Measurements from ENCODE around the gene COLGALT1. TPM values are rescaled to one million over a fixed set of nuclear protein-coding genes. Genes with fewer than 3 reads are reported as not detected.

Gene COLGALT1
- total RNA-seq, 4 donors from 2014 or later, result 58.2 to 118 (median 94.5) TPM

DNA sequence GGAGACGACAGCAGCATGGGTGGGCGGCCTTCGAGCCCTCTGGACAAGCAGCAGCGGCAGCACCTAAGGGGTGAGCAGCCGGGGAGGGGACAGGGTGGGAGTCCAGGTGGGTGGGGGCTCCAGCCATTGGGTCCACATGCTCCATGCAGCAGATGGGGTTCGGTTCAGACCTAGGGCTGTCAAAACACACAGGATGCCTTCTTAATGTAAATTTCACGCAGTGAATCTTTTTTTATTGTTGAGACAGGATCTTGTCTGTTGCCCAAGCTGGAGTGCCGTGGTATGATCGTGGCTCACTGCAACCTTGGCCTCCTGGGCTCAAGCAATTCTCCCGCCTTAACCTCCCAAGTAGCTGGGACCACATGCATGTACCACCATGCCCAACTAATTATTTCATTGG lies 28.1 kb upstream of the COLGALT1 start:
- TF ChIP-seq, protein P1, sequence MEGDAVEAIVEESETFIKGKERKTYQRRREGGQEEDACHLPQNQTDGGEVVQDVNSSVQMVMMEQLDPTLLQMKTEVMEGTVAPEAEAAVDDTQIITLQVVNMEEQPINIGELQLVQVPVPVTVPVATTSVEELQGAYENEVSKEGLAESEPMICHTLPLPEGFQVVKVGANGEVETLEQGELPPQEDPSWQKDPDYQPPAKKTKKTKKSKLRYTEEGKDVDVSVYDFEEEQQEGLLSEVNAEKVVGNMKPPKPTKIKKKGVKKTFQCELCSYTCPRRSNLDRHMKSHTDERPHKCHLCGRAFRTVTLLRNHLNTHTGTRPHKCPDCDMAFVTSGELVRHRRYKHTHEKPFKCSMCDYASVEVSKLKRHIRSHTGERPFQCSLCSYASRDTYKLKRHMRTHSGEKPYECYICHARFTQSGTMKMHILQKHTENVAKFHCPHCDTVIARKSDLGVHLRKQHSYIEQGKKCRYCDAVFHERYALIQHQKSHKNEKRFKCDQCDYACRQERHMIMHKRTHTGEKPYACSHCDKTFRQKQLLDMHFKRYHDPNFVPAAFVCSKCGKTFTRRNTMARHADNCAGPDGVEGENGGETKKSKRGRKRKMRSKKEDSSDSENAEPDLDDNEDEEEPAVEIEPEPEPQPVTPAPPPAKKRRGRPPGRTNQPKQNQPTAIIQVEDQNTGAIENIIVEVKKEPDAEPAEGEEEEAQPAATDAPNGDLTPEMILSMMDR (IDR thresholded peaks at IDR 0.05; ENCODE audit: low read depth), result no peak

DNA sequence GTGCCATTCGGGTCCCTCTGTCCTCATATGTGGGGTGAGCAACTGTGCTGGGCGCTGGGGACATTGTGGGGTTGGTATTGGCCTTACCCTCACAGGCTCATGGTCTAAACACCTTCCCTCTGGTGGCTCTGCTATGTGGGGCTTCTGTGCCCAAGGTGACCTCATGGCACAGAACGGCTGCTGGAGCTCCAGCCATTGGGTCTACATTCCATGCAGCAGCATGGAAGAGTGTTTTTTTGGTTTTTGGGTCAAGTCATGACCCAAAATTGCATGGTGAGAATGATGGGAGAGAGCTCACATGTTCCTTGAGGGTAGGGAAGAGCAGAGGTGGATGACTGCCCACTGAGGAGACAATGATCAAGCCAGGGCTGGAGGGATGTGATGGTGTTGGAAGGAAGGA lies 26.8 kb upstream of the COLGALT1 start:
- TF ChIP-seq, protein P1 (IDR thresholded peaks at IDR 0.05; ENCODE audit: low read depth), result no peak

DNA sequence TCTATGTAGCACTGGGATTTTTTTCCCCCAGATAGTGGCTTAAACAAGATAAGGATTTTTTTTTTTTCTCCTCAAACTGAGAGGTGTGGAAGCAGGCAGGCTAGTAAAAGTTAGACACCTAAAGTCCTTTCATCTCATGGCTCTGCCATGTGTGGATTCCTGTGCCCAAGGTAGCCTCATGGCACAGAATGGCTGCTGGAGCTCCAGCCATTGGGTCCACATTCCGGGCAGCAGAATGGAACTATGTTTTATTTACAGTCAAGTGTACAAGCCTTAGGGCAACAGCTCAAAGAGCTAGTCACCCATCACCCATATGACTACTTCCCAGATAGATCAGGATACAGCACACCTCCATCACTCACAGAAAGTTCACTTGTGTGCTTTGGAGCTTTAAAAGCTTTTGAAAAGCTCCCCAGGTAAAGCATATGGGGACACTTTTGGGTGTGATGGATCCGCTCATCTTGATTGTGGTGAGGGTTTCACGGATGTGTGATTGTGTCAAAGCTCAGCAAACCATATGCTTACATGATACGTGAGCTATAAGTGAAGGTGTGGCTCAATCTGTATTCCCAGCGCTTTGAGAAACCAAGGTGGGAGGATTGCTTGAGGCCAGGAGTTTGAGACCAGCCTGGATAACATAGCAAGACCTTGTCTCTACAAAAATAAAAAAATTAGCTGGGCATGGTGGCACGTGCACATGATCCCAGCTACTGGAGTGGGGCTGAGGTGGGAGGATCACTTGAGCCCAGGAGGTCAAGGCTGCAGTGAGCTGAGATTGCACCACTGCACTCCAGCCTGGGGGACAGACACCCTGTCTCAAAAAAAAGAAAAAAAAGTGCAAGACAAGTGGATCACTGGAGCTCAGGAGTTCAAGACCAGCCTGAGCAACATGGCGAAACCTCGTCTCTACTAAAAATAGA lies 25.9 kb upstream of the COLGALT1 start:
- TF ChIP-seq, protein P1 (IDR thresholded peaks at IDR 0.05; ENCODE audit: low read depth), result no peak

DNA sequence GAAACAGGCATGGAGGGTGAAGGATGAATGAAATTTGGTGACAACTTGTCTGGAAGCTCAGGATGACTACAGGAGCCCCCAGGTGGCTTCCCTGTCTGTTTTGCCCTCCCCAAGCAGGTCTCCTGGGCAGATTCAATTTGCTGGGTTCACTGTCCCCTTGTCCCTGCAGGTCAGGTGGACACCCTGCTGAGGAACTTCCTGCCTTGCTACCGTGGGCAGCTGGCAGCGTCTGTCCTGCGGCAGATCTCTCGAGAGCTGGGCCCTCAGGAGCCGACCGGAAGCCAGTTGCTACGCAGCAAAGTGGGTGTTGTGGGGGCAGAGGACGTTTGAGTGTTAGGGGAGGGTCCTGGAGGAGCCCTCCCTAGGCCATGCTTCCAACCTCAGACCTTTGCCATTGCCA lies 24.9 kb upstream of the COLGALT1 start:
- TF ChIP-seq, protein P1 (IDR thresholded peaks at IDR 0.05; ENCODE audit: low read depth), result no peak

DNA sequence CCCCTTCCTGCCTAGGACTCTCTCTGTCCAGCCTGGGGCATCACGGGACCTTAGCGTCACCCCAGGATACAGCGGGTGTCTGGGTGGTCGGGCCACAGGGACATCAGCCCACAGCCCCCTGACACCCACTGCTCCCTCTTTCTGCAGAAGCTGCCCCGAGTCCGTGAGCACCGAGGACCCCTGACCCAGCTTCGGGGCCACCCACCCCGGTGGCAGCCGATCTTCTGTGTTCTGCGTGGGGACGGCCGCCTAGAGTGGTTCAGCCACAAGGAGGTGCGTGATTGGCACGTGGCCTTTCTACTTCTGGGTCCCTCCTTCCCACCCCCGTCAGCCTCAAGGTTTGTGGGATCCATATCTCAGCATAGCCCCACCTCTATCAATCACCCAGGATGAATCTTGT lies 23.3 kb upstream of the COLGALT1 start:
- TF ChIP-seq, protein P1 (IDR thresholded peaks at IDR 0.05; ENCODE audit: low read depth), result no peak

GRCh38 chr19:17532557-17532956 lies 22.9 kb upstream of the COLGALT1 start:
- TF ChIP-seq, protein P1 (IDR thresholded peaks at IDR 0.05; ENCODE audit: low read depth), result no peak

DNA sequence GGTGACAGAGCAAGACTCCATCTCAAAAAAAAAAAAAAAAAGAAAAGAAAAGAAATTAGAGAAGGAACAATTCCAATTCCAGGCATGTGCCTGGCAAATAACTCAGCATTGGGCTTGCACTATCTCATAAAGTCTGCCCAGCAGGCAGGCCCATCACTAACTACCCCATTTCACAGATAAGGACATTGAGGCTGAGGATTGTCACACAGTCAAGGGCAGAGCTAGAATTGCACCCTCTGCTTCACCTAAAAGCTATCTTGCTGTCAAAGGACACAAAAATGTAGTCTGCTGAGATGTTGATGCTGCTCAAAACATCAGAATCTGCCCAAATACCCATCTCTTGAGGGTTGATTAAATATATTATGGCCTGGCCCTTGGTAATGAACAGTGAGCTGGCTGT lies 20.7 kb upstream of the COLGALT1 start:
- TF ChIP-seq, protein P1 (IDR thresholded peaks at IDR 0.05; ENCODE audit: low read depth), result no peak

Data from subcutaneous adipose tissue (tissue), 4 donors.